HEK293 (cell line): Measurements from ENCODE around the gene RNF166.

Experiments
- AEBP2 ChIP-seq: fragments of 450-650 bp; formaldehyde crosslinking; IDR thresholded peaks from 2 replicates; pipeline ENCODE4 v1.5.1; 2016; ENCODE audit warnings: missing biosample characterization, missing genetic modification characterization, borderline replicate concordance
- FEZF1 ChIP-seq: fragments of 450-650 bp; formaldehyde crosslinking; IDR thresholded peaks from 2 replicates; pipeline ENCODE4 v1.5.1; 2016; ENCODE audit warnings: missing biosample characterization, missing genetic modification characterization
- MYNN ChIP-seq: fragments of 450-650 bp; formaldehyde crosslinking; IDR thresholded peaks from 2 replicates; pipeline ENCODE4 v1.5.1; 2016; ENCODE audit warnings: missing biosample characterization, missing genetic modification characterization, borderline replicate concordance
- PRDM10 ChIP-seq: fragments of 450-650 bp; formaldehyde crosslinking; IDR thresholded peaks from 2 replicates; pipeline ENCODE4 v1.5.1; 2016; ENCODE audit warnings: missing biosample characterization, missing genetic modification characterization
- PRDM4 ChIP-seq: fragments of 450-650 bp; formaldehyde crosslinking; IDR thresholded peaks from 2 replicates; pipeline ENCODE4 v1.5.1; 2017; ENCODE audit warnings: missing biosample characterization, missing genetic modification characterization
- YY1 ChIP-seq: fragments of 450-650 bp; formaldehyde crosslinking; IDR thresholded peaks from 2 replicates; pipeline ENCODE4 v1.5.1; 2018; ENCODE audit warnings: missing biosample characterization, missing genetic modification characterization
- ZBTB7A ChIP-seq: fragments of 450-650 bp; formaldehyde crosslinking; IDR thresholded peaks from 2 replicates; pipeline ENCODE4 v1.5.1; 2016; ENCODE audit warnings: low read depth, missing biosample characterization, missing genetic modification characterization
- ZFP3 ChIP-seq: fragments of 450-650 bp; formaldehyde crosslinking; IDR thresholded peaks from 2 replicates; pipeline ENCODE4 v1.5.1; 2016; ENCODE audit warnings: low read depth, missing biosample characterization, missing genetic modification characterization
- ZNF138 ChIP-seq: fragments of 450-650 bp; formaldehyde crosslinking; IDR thresholded peaks from 2 replicates; pipeline ENCODE4 v1.5.1; 2016; ENCODE audit warnings: missing biosample characterization, missing genetic modification characterization, borderline replicate concordance
- ZNF184 ChIP-seq: fragments of 450-650 bp; IDR thresholded peaks from 2 replicates; pipeline ENCODE4 v1.5.1; 2018; ENCODE audit warnings: missing biosample characterization, mild to moderate bottlenecking, missing genetic modification characterization
- ZNF24 ChIP-seq: fragments of 450-650 bp; formaldehyde crosslinking; IDR thresholded peaks from 2 replicates; pipeline ENCODE4 v1.5.1; 2016; ENCODE audit warnings: missing biosample characterization, missing genetic modification characterization
- ZNF248 ChIP-seq: fragments of 450-650 bp; formaldehyde crosslinking; IDR thresholded peaks from 2 replicates; pipeline ENCODE4 v1.5.1; 2017; ENCODE audit warnings: missing biosample characterization, missing genetic modification characterization
- ZNF280D ChIP-seq: fragments of 450-650 bp; formaldehyde crosslinking; IDR thresholded peaks from 2 replicates; pipeline ENCODE4 v1.5.1; 2016; ENCODE audit warnings: missing biosample characterization, missing genetic modification characterization
- ZNF514 ChIP-seq: fragments of 450-650 bp; formaldehyde crosslinking; IDR thresholded peaks from 2 replicates; pipeline ENCODE4 v1.5.1; 2016; ENCODE audit warnings: missing biosample characterization, missing genetic modification characterization
- ZNF518A ChIP-seq: fragments of 450-650 bp; formaldehyde crosslinking; conservative IDR thresholded peaks from 2 replicates; pipeline ENCODE4 v1.5.1; 2016; ENCODE audit warnings: low read depth, missing biosample characterization, missing genetic modification characterization
- ZNF529 ChIP-seq: fragments of 450-650 bp; formaldehyde crosslinking; IDR thresholded peaks from 2 replicates; pipeline ENCODE4 v1.5.1; 2017; ENCODE audit warnings: missing genetic modification characterization, missing biosample characterization; ENCODE audit not compliant: insufficient replicate concordance
- ZNF580 ChIP-seq: fragments of 450-650 bp; formaldehyde crosslinking; IDR thresholded peaks from 2 replicates; pipeline ENCODE4 v1.5.1; 2016; ENCODE audit warnings: missing biosample characterization, missing genetic modification characterization
- ZNF600 ChIP-seq: fragments of 450-650 bp; formaldehyde crosslinking; IDR thresholded peaks from 2 replicates; pipeline ENCODE4 v1.5.1; 2016; ENCODE audit warnings: missing biosample characterization, missing genetic modification characterization
- ZNF624 ChIP-seq: fragments of 450-650 bp; formaldehyde crosslinking; IDR thresholded peaks from 2 replicates; pipeline ENCODE4 v1.5.1; 2017; ENCODE audit warnings: missing biosample characterization, missing genetic modification characterization
- ZNF654 ChIP-seq: fragments of 450-650 bp; formaldehyde crosslinking; IDR thresholded peaks from 2 replicates; pipeline ENCODE4 v1.5.1; 2016; ENCODE audit warnings: low read depth, missing biosample characterization, missing genetic modification characterization
- ZNF701 ChIP-seq: fragments of 450-650 bp; formaldehyde crosslinking; IDR thresholded peaks from 2 replicates; pipeline ENCODE4 v1.5.1; 2016; ENCODE audit warnings: missing biosample characterization, missing genetic modification characterization
- ZNF791 ChIP-seq: fragments of 450-650 bp; formaldehyde crosslinking; IDR thresholded peaks from 2 replicates; pipeline ENCODE4 v1.5.1; 2016; ENCODE audit warnings: missing biosample characterization, missing genetic modification characterization
- ZNF792 ChIP-seq: fragments of 450-650 bp; formaldehyde crosslinking; IDR thresholded peaks from 2 replicates; pipeline ENCODE4 v1.5.1; 2016; ENCODE audit warnings: missing biosample characterization, missing genetic modification characterization

The RNF166 gene

GRCh38 chr16:88685156-88686061 lies 20.8 kb downstream of the RNF166 start (continued):
- TF ChIP-seq ZNF518A (tag by site-specific recombination) (no peak), ZFP3 (tag by site-specific recombination) (no peak), FEZF1 (tag by site-specific recombination) (no peak), ZNF792 (tag by site-specific recombination) (no peak), PRDM10 (tag by site-specific recombination) (0 out of 2 replicates have a peak, but pooled peaks have one; percentile 8), MYNN (tag by site-specific recombination) (no peak), YY1 (tag by site-specific recombination) (no peak), ZNF701 (tag by site-specific recombination) (no peak), ZNF248 (tag by site-specific recombination) (no peak), ZNF654 (no peak), AEBP2 (tag by site-specific recombination) (no peak), ZNF280D (tag by site-specific recombination) (no peak), ZNF514 (no peak), ZBTB7A (tag by site-specific recombination) (no peak), ZNF24 (tag by site-specific recombination) (no peak), ZNF624 (no peak), PRDM4 (tag by site-specific recombination) (peak; percentile 84), ZNF600 (tag by site-specific recombination) (no peak), ZNF580 (tag by site-specific recombination) (no peak), ZNF138 (tag by site-specific recombination) (no peak), ZNF529 (tag by site-specific recombination) (no peak), ZNF184 (no peak), ZNF791 (tag by site-specific recombination) (no peak)
